ENCODE results near the gene FCER2.

GRCh38 chr19:7742575-7742974, 40.6 kb upstream of the FCER2 start:
- TF ChIP-seq NR2F2 (IDR thresholded peaks at IDR 0.05) (no peak), CTCF (IDR thresholded peaks at IDR 0.05; ENCODE audit: low read depth, low read length, missing input control) (no peak), TAF1 (conservative IDR thresholded peaks at IDR 0.05) (no peak), ATF3 (IDR thresholded peaks at IDR 0.05) (no peak), REST (IDR thresholded peaks at IDR 0.05) (no peak), SP1 (IDR thresholded peaks at IDR 0.05) (no peak), RAD21 (IDR thresholded peaks at IDR 0.05) (no peak), FOXA2 (IDR thresholded peaks at IDR 0.05) (no peak), MAX (IDR thresholded peaks at IDR 0.05) (no peak), YY1 (IDR thresholded peaks at IDR 0.05) (no peak), HNF4G (IDR thresholded peaks at IDR 0.05) (no peak), GABPA (IDR thresholded peaks at IDR 0.05 in 1 of 2, conservative IDR thresholded peaks at IDR 0.05 in 1 of 2) (no peak), ZBTB33 (IDR thresholded peaks at IDR 0.05) (no peak)

Measured in liver (tissue), 3 donors.